ENCODE measurements around the gene CBLB. TPM values are rescaled to one million over a fixed set of nuclear protein-coding genes. Genes with fewer than 3 reads are reported as not detected.
A peak's percentile ranks its signal among the peaks of the same experiment; 100 is the strongest.

The CBLB gene
- total and polyA plus RNA-seq, 4 donors = 3.1 to 22.8 (median 9.8) TPM

GRCh38 chr3:105686278-105686897, 182.4 kb downstream of the CBLB start:
- DNase-seq (ENCODE audit: low spot score) = no peak
- TF ChIP-seq MAX (IDR thresholded peaks at IDR 0.05) (no peak), FOXA1 (IDR thresholded peaks at IDR 0.05) (no peak), GABPA (IDR thresholded peaks at IDR 0.05 in 1 of 2, conservative IDR thresholded peaks at IDR 0.05 in 1 of 2) (no peak), ZBTB33 (IDR thresholded peaks at IDR 0.05) (no peak), HNF4G (IDR thresholded peaks at IDR 0.05) (no peak), ATF3 (IDR thresholded peaks at IDR 0.05) (no peak), EGR1 (IDR thresholded peaks at IDR 0.05; ENCODE audit: low read depth in 2 of 2) (no peak), CTCF (IDR thresholded peaks at IDR 0.05; ENCODE audit: low read depth, low read length, missing input control) (peak; percentile 77), RXRA (IDR thresholded peaks at IDR 0.05) (no peak), TAF1 (conservative IDR thresholded peaks at IDR 0.05) (no peak), FOXA2 (IDR thresholded peaks at IDR 0.05) (no peak), RAD21 (IDR thresholded peaks at IDR 0.05) (peak; percentile 88 to 91), JUND (IDR thresholded peaks at IDR 0.05) (no peak), HNF4A (conservative IDR thresholded peaks at IDR 0.05) (no peak)
- no peak overlapping the region for H3K27ac ChIP-seq (ENCODE audit: low read depth in 1 of 2, low read length in 2 of 2)
- no peak overlapping the region for H3K4me3 ChIP-seq (ENCODE audit: low read depth in 1 of 3, low read length in 3 of 3)
- H3K27me3 ChIP-seq (ENCODE audit: control insufficient read depth in 4 of 4, insufficient read depth in 4 of 4, low read length in 3 of 4) = no peaks in the 10 kb centered on the region
- WGBS = 43% methylated on average over 2 of the region's 2 CpGs
- H3K36me3 ChIP-seq (ENCODE audit: control insufficient read depth in 4 of 4, insufficient read depth in 3 of 4, low read depth in 1 of 4, low read length in 3 of 4) = peaks cover 0 to 9% (median under 1%) of the 10 kb centered on the region in 4 donors
- H3K4me1 ChIP-seq (ENCODE audit: control insufficient read depth in 4 of 4, insufficient read depth in 4 of 4, low read length in 3 of 4) = peaks cover 0 to 5% (median 1%) of the 10 kb centered on the region in 4 donors
- no peaks in the 10 kb centered on the region for H3K9me3 ChIP-seq (ENCODE audit: control insufficient read depth in 4 of 4, low read length in 3 of 4)
- no peak overlapping the region for H3K9ac ChIP-seq (ENCODE audit: low read depth in 1 of 2, low read length in 2 of 2)

- H3K27me3 ChIP-seq (ENCODE audit: control insufficient read depth in 4 of 4, insufficient read depth in 4 of 4, low read length in 3 of 4) = no peaks in the 10 kb centered on the region
- H3K27ac ChIP-seq (ENCODE audit: low read depth in 1 of 2, low read length in 2 of 2) = no peak overlapping the region
- no peak for TF ChIP-seq HNF4G (IDR thresholded peaks at IDR 0.05)
- TF ChIP-seq NR2F2 (IDR thresholded peaks at IDR 0.05) = no peak
- TF ChIP-seq RAD21 (IDR thresholded peaks at IDR 0.05) = no peak
- no peak for TF ChIP-seq MAX (IDR thresholded peaks at IDR 0.05)
- TF ChIP-seq ZBTB33 (IDR thresholded peaks at IDR 0.05) = no peak
- TF ChIP-seq TAF1 (conservative IDR thresholded peaks at IDR 0.05) = no peak
- no peaks in the 10 kb centered on the region for H3K9me3 ChIP-seq (ENCODE audit: control insufficient read depth in 4 of 4, low read length in 3 of 4)
- H3K4me3 ChIP-seq (ENCODE audit: low read depth in 1 of 3, low read length in 3 of 3) = no peak overlapping the region
- WGBS = 81% methylated on average over 2 of the region's 2 CpGs
- peaks cover 0 to 3% (median 0%) of the 10 kb centered on the region in 4 donors for H3K4me1 ChIP-seq (ENCODE audit: control insufficient read depth in 4 of 4, insufficient read depth in 4 of 4, low read length in 3 of 4)
- H3K36me3 ChIP-seq (ENCODE audit: control insufficient read depth in 4 of 4, insufficient read depth in 3 of 4, low read depth in 1 of 4, low read length in 3 of 4) = peaks cover 2 to 18% (median 11%) of the 10 kb centered on the region in 4 donors
- no peak overlapping the region for H3K9ac ChIP-seq (ENCODE audit: low read depth in 1 of 2, low read length in 2 of 2)
- DNase-seq (ENCODE audit: low spot score) = no peak
These were observed 188.9 kb downstream of the CBLB start for GRCh38 chr3:105679951-105680350.
